K562 (cell line): Measurements from ENCODE around the gene ZNF865. TPM values are rescaled to one million over a fixed set of nuclear protein-coding genes. Genes with fewer than 3 reads are reported as not detected.

Experiments used
- ATAC-seq: fragments of 200-7000 bp; cut with Tn5 transposase; 3 replicates; pipeline ENCODE4 v1.9.1; 2020; ENCODE audit warnings: moderate library complexity
- BruUV-seq: library from RNA; stranded (reverse); fragments of 400-500 nt; replicated peaks from 2 replicates; lab custom pipeline; 2021; lab: Mats Ljungman, UMichigan
- CTCF ChIA-PET: fragments of 300-600 bp; formaldehyde crosslinking; extraction: SDS; loops from one replicate; lab custom pipeline; 2021; ENCODE audit warnings: low intra/inter-chr PET ratio; lab: Yijun Ruan, JAX
- POLR2A ChIA-PET: fragments of 300-600, 350-650 bp; sonication (Branson Sonifier 250); formaldehyde crosslinking; extraction: SDS; loops from one replicate; lab custom pipeline; 2021; ENCODE audit warnings: antibody characterized with exemption, inconsistent platforms; lab: Yijun Ruan, JAX
- DNase-seq, 4 experiments: peaks; one replicate each; pipeline versions ENCODE4 v3.0.0 to v3.0.0-alpha.2; 2011 to 2018; ENCODE audit warnings: low spot score in 3 of 4, mixed read lengths in 3 of 4; ENCODE audit errors: extremely low read depth in 1 of 4
- FAIRE-seq: peaks from 2 replicates; lab custom pipeline; 2011; peaks lifted over from hg19 to GRCh38; lab: Jason Lieb, UNC
- H2AFZ ChIP-seq: 2 replicates; pipeline ENCODE4 v1.6.0; 2011; ENCODE audit warnings: low read depth, low read length, control low read depth, inconsistent platforms
- H3K27ac ChIP-seq: fragments of 200-600 bp; 3 replicates; pipeline ENCODE4 v1.8.0; 2011; ENCODE audit warnings: low read depth, mild to moderate bottlenecking, control low read depth, inconsistent platforms, low read length, moderate library complexity, mixed read lengths; ENCODE audit errors: extremely low read depth
- H3K27me3 ChIP-seq, 2 experiments: fragments of 300-600 bp in 1 of 2; 2 replicates in 1 of 2; 3 replicates in 1 of 2; pipeline versions ENCODE4 v1.6.0 to v1.8.0; 2011; ENCODE audit warnings: inconsistent platforms in 2 of 2, low read length in 2 of 2, mild to moderate bottlenecking in 1 of 2, mixed read lengths in 1 of 2, moderate library complexity in 1 of 2; ENCODE audit not compliant: control insufficient read depth in 2 of 2, insufficient read depth in 2 of 2
- H3K36me3 ChIP-seq: fragments of 300-600 bp; 3 replicates; pipeline ENCODE4 v1.8.0; 2011; ENCODE audit warnings: mild to moderate bottlenecking, low read length, inconsistent platforms; ENCODE audit not compliant: control insufficient read depth, insufficient read depth
- H3K4me1 ChIP-seq, 2 experiments: fragments of 200-600 bp in 1 of 2; replicated peaks in 1 of 2; 2 replicates in 1 of 2; 3 replicates in 1 of 2; pipeline versions ENCODE4 v1.5.1 to v1.8.0; 2011; ENCODE audit warnings: inconsistent platforms in 2 of 2, low read length in 2 of 2, mild to moderate bottlenecking in 1 of 2, mixed read lengths in 1 of 2, moderate library complexity in 1 of 2; ENCODE audit not compliant: control insufficient read depth in 2 of 2, insufficient read depth in 2 of 2
- H3K4me2 ChIP-seq: 2 replicates; pipeline ENCODE4 v1.6.1; 2011; ENCODE audit warnings: low read length, control low read depth, inconsistent platforms, mixed read lengths; ENCODE audit not compliant: insufficient read depth
- H3K4me3 ChIP-seq: fragments of 200-600 bp; sonication (generic), shearing (Covaris generic); 2 replicates; pipeline ENCODE4 v1.5.1; 2016; ENCODE audit warnings: control low read depth, inconsistent platforms
- H3K79me2 ChIP-seq: fragments of 200-600 bp; 3 replicates; pipeline ENCODE4 v1.8.0; 2011; ENCODE audit warnings: low read length, inconsistent platforms; ENCODE audit not compliant: control insufficient read depth, insufficient read depth
- H3K9ac ChIP-seq, 2 experiments: 2 replicates each; pipeline versions ENCODE4 v1.6.0 to v1.6.1; 2011; ENCODE audit warnings: low read depth in 2 of 2, low read length in 2 of 2, control low read depth in 1 of 2, inconsistent platforms in 1 of 2, mild to moderate bottlenecking in 1 of 2, mixed read lengths in 1 of 2; ENCODE audit not compliant: insufficient read depth in 1 of 2
- H3K9me1 ChIP-seq: one replicate; pipeline ENCODE4 v1.6.0; 2011; ENCODE audit warnings: inconsistent platforms, mild to moderate bottlenecking, low read length, moderate library complexity; ENCODE audit not compliant: control insufficient read depth, insufficient read depth
- H3K9me3 ChIP-seq: replicated peaks from 2 replicates; pipeline ENCODE4 v1.5.1; 2011; ENCODE audit warnings: low read depth, low read length, inconsistent platforms; ENCODE audit not compliant: control insufficient read depth, insufficient read depth
- H4K20me1 ChIP-seq: replicated peaks from 2 replicates; pipeline ENCODE4 v1.6.1; 2011; ENCODE audit warnings: low read length, inconsistent platforms, mixed read lengths; ENCODE audit not compliant: control insufficient read depth, insufficient read depth
- SIN3B ChIP-seq: fragments of 450-650 bp; IDR thresholded peaks from 2 replicates; pipeline ENCODE4 v1.6.1; 2017; ENCODE audit warnings: low read depth, mild to moderate bottlenecking, moderate library complexity
- SP1 ChIP-seq: sonication (generic); formaldehyde crosslinking; IDR thresholded peaks from 2 replicates; pipeline ENCODE4 v1.8.1; 2022; ENCODE audit warnings: mild to moderate bottlenecking, missing genetic modification reagents
- WGBS: fragments of 100-300 bp; shearing (Covaris generic); methylation state at CpG from one replicate; pipeline ENCODE4 v1.1.6; 2016; ENCODE audit warnings: low coverage, mixed read lengths; ENCODE audit not compliant: insufficient coverage; ENCODE audit errors: missing lambda C conversion rate; 5-methylcytosine and 5-hydroxymethylcytosine counted together
- in situ Hi-C: fragments of 300-500 bp; cut with MboI; formaldehyde crosslinking; loops from 4 replicates; pipeline ENCODE4 v1.15.0; 2018; ENCODE audit warnings: inconsistent platforms, mixed read lengths
- intact Hi-C: fragments of 100-400 bp; cut with micrococcal nuclease; formaldehyde crosslinking; loops from 2 replicates; pipeline ENCODE4 v1.14.2; 2022
- polyA plus RNA-seq, 8 experiments: library from polyadenylated mRNA; depleted of rRNA in 4 of 8; stranded (reverse) in 5 of 8; unstranded in 3 of 8; fragments of >200 nt; fragmentation: Nextera tagmentation in 2 of 8; fragmentation: Illumina TruSeq in 1 of 8; extraction: Ambion mirVana in 2 of 8; extraction: Trizol in 1 of 8; gene quantifications; 2 replicates each; pipeline versions ENCODE4 v1.2.1 to v1.2.3, GENCODE V29; 2011 to 2014; ENCODE audit warnings: inconsistent platforms in 1 of 8, missing spikeins in 1 of 8
- total RNA-seq, 7 experiments: library from RNA; depleted of rRNA in 6 of 7; stranded (reverse); fragments of >200 nt in 6 of 7; fragmentation: Illumina TruSeq in 2 of 7; extraction: Trizol in 2 of 7; gene quantifications; 2 replicates each; pipeline versions ENCODE4 v1.2.1 to v1.2.3, GENCODE V29; 2011 to 2021; ENCODE audit warnings: low replicate concordance in 1 of 7
- TF ChIP-seq, protein P1 (sequence below): sonication (generic); formaldehyde crosslinking; IDR thresholded peaks from 2 replicates; pipeline ENCODE4 v1.8.1; 2023; ENCODE audit warnings: mild to moderate bottlenecking, missing genetic modification reagents

The ZNF865 gene
- total and polyA plus RNA-seq, 9 of the 15 experiments (the other 6 are each of a cell fraction or from before 2014, with no cell fraction given), result 0.40 to 18.8 (median 1.6) TPM; not detected in 2

GRCh38 chr19:55614711-55615542, 9.5 kb downstream of the ZNF865 start:
- in situ Hi-C loops (no loop called here), intact Hi-C loops (no loop called here)
- H3K9me1 ChIP-seq, result no peaks in the 10 kb centered on the region
- FAIRE-seq (no peak), ATAC-seq (no peak), DNase-seq (no peak)
- no peaks in the 10 kb centered on the region for H3K27me3 ChIP-seq
- BruUV-seq, result no TSS peak
- no peak overlapping the region for H3K4me3 ChIP-seq
- no peaks in the 10 kb centered on the region for H3K9me3 ChIP-seq
- H2AFZ ChIP-seq, result no peak overlapping the region
- H3K4me2 ChIP-seq, result no peak overlapping the region
- H3K9ac ChIP-seq, result no peak overlapping the region
- H3K79me2 ChIP-seq, result peaks cover 6% of the 10 kb centered on the region; the same call in 1 of the 3 replicates
- POLR2A ChIA-PET, result interaction anchor here (1.7 kb wide), 1 partner anchor 10 kb away, joined by 6 read pairs; no protein-coding TSS in a partner anchor
- peaks cover 0 to 5% of the 10 kb centered on the region in 2 experiments; a peak in 2 of 5 replicates for H3K4me1 ChIP-seq
- no peak overlapping the region for H3K27ac ChIP-seq
- TF ChIP-seq SIN3B (no peak), SP1 (no peak)
- TF ChIP-seq, protein P1, sequence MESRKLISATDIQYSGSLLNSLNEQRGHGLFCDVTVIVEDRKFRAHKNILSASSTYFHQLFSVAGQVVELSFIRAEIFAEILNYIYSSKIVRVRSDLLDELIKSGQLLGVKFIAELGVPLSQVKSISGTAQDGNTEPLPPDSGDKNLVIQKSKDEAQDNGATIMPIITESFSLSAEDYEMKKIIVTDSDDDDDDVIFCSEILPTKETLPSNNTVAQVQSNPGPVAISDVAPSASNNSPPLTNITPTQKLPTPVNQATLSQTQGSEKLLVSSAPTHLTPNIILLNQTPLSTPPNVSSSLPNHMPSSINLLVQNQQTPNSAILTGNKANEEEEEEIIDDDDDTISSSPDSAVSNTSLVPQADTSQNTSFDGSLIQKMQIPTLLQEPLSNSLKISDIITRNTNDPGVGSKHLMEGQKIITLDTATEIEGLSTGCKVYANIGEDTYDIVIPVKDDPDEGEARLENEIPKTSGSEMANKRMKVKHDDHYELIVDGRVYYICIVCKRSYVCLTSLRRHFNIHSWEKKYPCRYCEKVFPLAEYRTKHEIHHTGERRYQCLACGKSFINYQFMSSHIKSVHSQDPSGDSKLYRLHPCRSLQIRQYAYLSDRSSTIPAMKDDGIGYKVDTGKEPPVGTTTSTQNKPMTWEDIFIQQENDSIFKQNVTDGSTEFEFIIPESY (CRISPR knock-in tag), result peak; percentile 27; the same call in 1 of the 2 replicates
- CTCF ChIA-PET, result no interaction called here
- peaks cover 27% of the 10 kb centered on the region; the same call in 2 of the 3 replicates for H3K36me3 ChIP-seq
- H4K20me1 ChIP-seq, result no peaks in the 10 kb centered on the region
- WGBS, result 95% methylated on average over 19 of the region's 98 CpGs
